Sigmoid colon (tissue), 7 donors: ENCODE measurements around the gene CNKSR3. TPM values are rescaled to one million over a fixed set of nuclear protein-coding genes. Genes with fewer than 3 reads are reported as not detected.
A peak's percentile ranks its signal among the peaks of the same experiment; 100 is the strongest.

Experiments
- DNase-seq: peaks from one replicate; pipeline ENCODE4 v3.0.0-alpha.2; 2019
- H3K27ac ChIP-seq, 4 donors: fragments of 200-600 bp; sonication (generic); one replicate each; pipeline ENCODE4 v1.5.1; 2016 to 2019; ENCODE audit warnings: mild to moderate bottlenecking in 1 of 4
- H3K27me3 ChIP-seq, 3 donors: fragments of 200-600 bp; sonication (generic); one replicate each; pipeline ENCODE4 v1.5.1; 2019; ENCODE audit warnings: mild to moderate bottlenecking in 1 of 3
- H3K36me3 ChIP-seq, 4 donors: fragments of 200-600 bp; sonication (generic); one replicate each; pipeline ENCODE4 v1.5.1; 2016 to 2019
- H3K4me1 ChIP-seq, 4 donors: fragments of 200-600 bp; sonication (generic); one replicate each; pipeline ENCODE4 v1.5.1; 2017 to 2019
- H3K4me3 ChIP-seq, 4 donors: fragments of 200-600 bp; sonication (generic); one replicate each; pipeline ENCODE4 v1.5.1; 2017 to 2019; ENCODE audit warnings: mild to moderate bottlenecking in 2 of 4, moderate library complexity in 1 of 4
- H3K9me3 ChIP-seq, 4 donors: fragments of 200-600 bp in 3 of 4; sonication (generic) in 3 of 4; one replicate each; pipeline versions ENCODE4 v1.5.1 to v1.6.1; 2013 to 2019
- CTCF ChIP-seq, 4 experiments: fragments of 450-650 bp in 3 of 4; fragments of 200-600 bp in 1 of 4; IDR thresholded peaks; one replicate each; pipeline ENCODE4 v1.5.1; 2016 to 2019; ENCODE audit warnings: antibody characterized with exemption in 4 of 4, mild to moderate bottlenecking in 3 of 4, moderate library complexity in 2 of 4
- EP300 ChIP-seq, 4 donors: sonication (generic); formaldehyde crosslinking; IDR thresholded peaks; one replicate each; pipeline ENCODE4 v1.6.1; 2017; ENCODE audit warnings: antibody characterized with exemption in 4 of 4
- POLR2A ChIP-seq, 2 donors: fragments of 450-650 bp; IDR thresholded peaks; one replicate each; pipeline ENCODE4 v1.6.1; 2016; ENCODE audit warnings: antibody characterized with exemption in 2 of 2, mild to moderate bottlenecking in 2 of 2, moderate library complexity in 2 of 2
- POLR2AphosphoS5 ChIP-seq, 4 donors: sonication (generic); formaldehyde crosslinking; IDR thresholded peaks; one replicate each; pipeline ENCODE4 v1.6.1; 2017; ENCODE audit warnings: antibody characterized with exemption in 4 of 4
- WGBS, 2 donors: extraction: QIAGEN DNeasy Blood & Tissue Kit; methylation state at CpG; one replicate each; pipeline ENCODE4 v1.1.7; 2013; 5-methylcytosine and 5-hydroxymethylcytosine counted together
- intact Hi-C: fragments of 100-400 bp; cut with DNase I; formaldehyde crosslinking; loops from one replicate; pipeline ENCODE4 v1.15.1; 2023
- polyA plus RNA-seq, 3 donors: library from polyadenylated mRNA; stranded (reverse); fragments of 200-250 nt; gene quantifications; one replicate each; pipeline ENCODE4 v1.2.3, GENCODE V29; 2013
- total RNA-seq, 4 donors: library from RNA; depleted of rRNA; stranded (reverse); fragments of >200 nt; gene quantifications; one replicate each; pipeline ENCODE4 v1.1.0, GENCODE V29; 2016
- donor health status: healthy with polysubstance abuse.
- donor health status: Bipolar disorder and iron deficiency.
- donor health status: healthy.

The CNKSR3 gene
- total and polyA plus RNA-seq, 7 donors = 6.0 to 17.4 (median 15.3) TPM

- intact Hi-C loops = no loop called here
- H3K36me3 ChIP-seq = no peaks in the 10 kb centered on the region
- no peak for TF ChIP-seq CTCF (IDR thresholded peaks at IDR 0.05)
- no peak for TF ChIP-seq POLR2AphosphoS5 (IDR thresholded peaks at IDR 0.05)
- no peak for TF ChIP-seq EP300 (IDR thresholded peaks at IDR 0.05)
- TF ChIP-seq POLR2A (IDR thresholded peaks at IDR 0.05) = no peak
- H3K9me3 ChIP-seq = no peaks in the 10 kb centered on the region
- H3K4me3 ChIP-seq = peak overlapping the region in 2 of 4 donors; percentile 8 to 24
- peaks cover 0 to 96% (median 80%) of the 10 kb centered on the region in 4 donors for H3K4me1 ChIP-seq
- WGBS, 2 donors = 74 to 84% methylated on average over 9 of the region's 9 CpGs
- no peak for DNase-seq
- H3K27ac ChIP-seq = peak overlapping the region; percentile 75 to 87 (median 83)
- H3K27me3 ChIP-seq = no peaks in the 10 kb centered on the region
Observed at GRCh38 chr6:154479351-154479769, 31.1 kb downstream of the CNKSR3 start.

GRCh38 chr6:154478701-154479060 lies 31.8 kb downstream of the CNKSR3 start:
- Histone ChIP-seq H3K9me3 (no peaks in the 10 kb centered on the region), H3K27me3 (no peaks in the 10 kb centered on the region), H3K36me3 (no peaks in the 10 kb centered on the region), H3K4me3 (peak overlapping the region in 2 of 4 donors; percentile 8 to 24), H3K4me1 (peaks cover 0 to 94% (median 79%) of the 10 kb centered on the region in 4 donors), H3K27ac (peak overlapping the region; percentile 75 to 87 (median 83))
- TF ChIP-seq POLR2A (IDR thresholded peaks at IDR 0.05) = no peak
- intact Hi-C loops = no loop called here
- 79 to 80% methylated on average over 1 of the region's 1 CpG for WGBS, 2 donors
- DNase-seq = no peak

DNA sequence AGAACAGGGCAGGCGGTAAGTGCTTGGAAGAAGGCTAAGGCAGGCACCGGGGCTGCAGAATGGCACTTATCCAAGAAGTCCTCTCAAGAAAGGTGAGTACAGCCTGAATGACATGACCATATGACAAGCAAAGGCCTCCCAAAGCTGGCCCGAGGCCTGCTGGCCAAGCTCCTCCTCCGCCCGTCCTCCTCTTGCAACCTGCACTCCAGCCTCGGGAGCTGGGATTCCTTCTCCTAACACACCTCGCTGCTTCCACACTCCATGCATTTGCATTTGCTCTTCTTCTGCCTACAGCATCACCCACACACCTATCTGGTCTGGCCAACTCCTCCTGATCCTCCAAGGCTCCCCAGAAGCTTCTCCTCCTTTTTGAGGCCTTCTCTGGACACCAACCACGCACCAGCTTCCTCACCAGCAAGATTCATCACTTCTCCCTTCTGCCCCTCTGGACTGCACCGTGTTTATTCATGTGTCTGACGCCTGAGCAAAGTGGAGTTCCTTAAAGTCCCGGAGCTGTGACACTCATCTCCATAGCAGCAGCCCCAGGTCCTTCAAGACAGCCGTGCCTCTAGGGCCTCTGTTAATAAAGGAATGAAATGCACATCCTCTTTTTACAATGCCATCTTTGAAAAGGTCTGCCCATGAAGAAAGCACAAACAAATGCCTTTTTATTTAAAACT lies 32.3 kb downstream of the CNKSR3 start:
- no peaks in the 10 kb centered on the region for H3K36me3 ChIP-seq
- DNase-seq = peak; percentile 72
- TF ChIP-seq EP300 (IDR thresholded peaks at IDR 0.05) (no peak), POLR2A (IDR thresholded peaks at IDR 0.05) (no peak), CTCF (IDR thresholded peaks at IDR 0.05) (no peak), POLR2AphosphoS5 (IDR thresholded peaks at IDR 0.05) (no peak)
- no peaks in the 10 kb centered on the region for H3K27me3 ChIP-seq
- H3K4me3 ChIP-seq = no peak overlapping the region
- no peaks in the 10 kb centered on the region for H3K9me3 ChIP-seq
- intact Hi-C loops = no loop called here
- H3K27ac ChIP-seq = peak overlapping the region; percentile 75 to 87 (median 83)
- H3K4me1 ChIP-seq = peaks cover 0 to 89% (median 74%) of the 10 kb centered on the region in 4 donors
- WGBS, 2 donors = 67 to 81% methylated on average over 12 of the region's 12 CpGs

DNA sequence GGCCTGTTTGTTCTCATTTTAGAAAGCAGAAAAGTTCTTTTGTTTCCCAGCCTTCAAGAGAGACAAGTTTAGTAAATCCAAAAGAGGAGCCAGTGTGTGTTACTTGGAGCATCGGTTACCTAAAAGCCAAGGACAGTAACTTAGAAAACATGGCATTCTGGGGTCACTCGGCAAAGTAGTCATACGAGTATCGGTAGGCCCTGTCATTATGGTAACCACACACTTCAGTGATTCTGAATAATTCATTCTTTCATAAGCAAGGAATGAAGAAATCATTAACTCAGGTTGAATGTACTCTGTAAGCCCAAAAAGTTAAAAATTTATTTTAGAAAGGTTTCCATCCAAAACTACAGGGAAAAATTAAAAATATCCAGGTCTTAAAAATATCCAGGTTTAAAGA lies 34.0 kb downstream of the CNKSR3 start:
- Histone ChIP-seq H3K27ac (peak overlapping the region in 3 of 4 donors; percentile 79 to 87 (median 87)), H3K27me3 (no peaks in the 10 kb centered on the region), H3K4me1 (peaks cover 0 to 84% (median 70%) of the 10 kb centered on the region in 4 donors), H3K36me3 (no peaks in the 10 kb centered on the region), H3K4me3 (no peak overlapping the region), H3K9me3 (no peaks in the 10 kb centered on the region)
- no peak for DNase-seq
- no peak for TF ChIP-seq CTCF (IDR thresholded peaks at IDR 0.05)
- no peak for TF ChIP-seq EP300 (IDR thresholded peaks at IDR 0.05)
- TF ChIP-seq POLR2A (IDR thresholded peaks at IDR 0.05) = no peak
- no peak for TF ChIP-seq POLR2AphosphoS5 (IDR thresholded peaks at IDR 0.05)
- WGBS, 2 donors = 96% methylated on average over 4 of the region's 4 CpGs
- intact Hi-C loops = no loop called here

GRCh38 chr6:154474648-154475428 lies 35.6 kb downstream of the CNKSR3 start:
- Histone ChIP-seq H3K4me1 (peaks cover 0 to 75% (median 59%) of the 10 kb centered on the region in 4 donors), H3K36me3 (no peaks in the 10 kb centered on the region), H3K27me3 (no peaks in the 10 kb centered on the region), H3K4me3 (no peak overlapping the region), H3K27ac (peak overlapping the region; percentile 4 to 87 (median 66)), H3K9me3 (no peaks in the 10 kb centered on the region)
- no peak for DNase-seq
- intact Hi-C loops = no loop called here
- WGBS, 2 donors = 92 to 93% methylated on average over 12 of the region's 12 CpGs
- no peak for TF ChIP-seq POLR2A (IDR thresholded peaks at IDR 0.05)
- no peak for TF ChIP-seq EP300 (IDR thresholded peaks at IDR 0.05)
- no peak for TF ChIP-seq POLR2AphosphoS5 (IDR thresholded peaks at IDR 0.05)
- no peak for TF ChIP-seq CTCF (IDR thresholded peaks at IDR 0.05)
